ENCODE measurements around the gene AHDC1.

The AHDC1 gene

DNA sequence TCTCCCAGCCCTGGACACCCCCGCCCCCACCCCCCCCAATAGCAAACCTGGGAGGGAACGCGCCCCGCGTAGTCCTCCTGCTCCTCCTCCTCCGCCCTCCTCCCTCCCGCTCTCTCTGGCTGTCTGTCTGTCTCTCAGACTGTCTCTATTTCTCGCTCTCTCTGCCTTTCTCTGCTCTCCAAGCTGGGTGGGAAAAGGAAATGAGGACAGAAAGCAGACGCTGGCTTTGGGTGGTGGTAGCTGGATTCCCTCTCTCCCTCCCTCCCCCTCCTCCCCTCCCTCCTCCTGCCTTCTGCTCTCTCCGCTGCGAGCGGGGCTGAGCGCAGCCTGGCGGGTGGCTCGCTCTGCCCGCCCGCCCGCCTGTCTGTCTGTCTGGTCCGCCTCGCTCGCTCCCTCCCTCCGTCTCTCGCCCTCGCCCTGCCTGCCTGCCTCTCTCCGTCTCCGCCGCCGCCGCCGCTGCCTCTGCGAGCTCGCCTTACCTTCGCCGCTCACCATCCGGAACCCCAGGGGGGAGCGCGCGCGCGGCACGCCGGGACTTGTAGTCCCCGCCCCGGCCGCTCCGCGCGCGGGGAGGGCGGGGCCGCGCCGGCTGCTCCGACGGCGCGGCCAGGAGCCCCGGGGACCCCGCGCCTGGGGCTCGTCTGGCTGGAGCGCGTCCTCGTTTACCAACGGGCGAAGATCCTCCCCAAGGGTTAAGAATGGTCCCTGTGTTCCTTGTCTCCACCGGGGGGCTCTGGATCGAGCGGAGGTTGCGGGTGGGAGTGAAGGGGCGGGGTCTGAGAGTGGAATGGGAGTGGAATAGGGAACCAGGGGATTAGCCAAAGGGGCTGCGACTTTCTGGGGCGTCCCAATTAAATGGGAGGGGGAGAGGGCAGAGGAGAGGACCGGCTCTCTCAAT is at the start of gene AHDC1:
TSS of gene AHDC1 (minus strand) at position 464 of the 898 bp plus-strand sequence. CDS start 52,029 bp downstream, outside the sequence.
- Histone ChIP-seq H3K9me3 (ENCODE audit: insufficient read depth, low read length, severe bottlenecking) (no peaks in the 10 kb centered on the region), H3K79me2 (ENCODE audit: insufficient read depth, low read length) (peaks cover 49% of the 10 kb centered on the region), H3K4me3 (ENCODE audit: low read depth in 1 of 2, low read length in 2 of 2) (peak within 1 kb of the TSS; percentile 68 to 75; a peak in 3 of 4 replicates), H4K20me1 (ENCODE audit: insufficient read depth, low read length) (peaks cover 35% of the 10 kb centered on the region), H3K27ac (ENCODE audit: low read length) (peak within 1 kb of the TSS; percentile 75), H3K9ac (ENCODE audit: low read depth, low read length) (peak within 1 kb of the TSS; percentile 91), H3K4me2 (ENCODE audit: insufficient read depth, low read length) (peak within 1 kb of the TSS; percentile 64), H2AFZ (ENCODE audit: low read depth, low read length) (peak within 1 kb of the TSS; percentile 75), H3K27me3 (ENCODE audit: insufficient read depth, low read length, poor library complexity) (no peaks in the 10 kb centered on the region), H3K4me1 (ENCODE audit: insufficient read depth, low read length) (peaks cover 81% of the 10 kb centered on the region), H3K36me3 (ENCODE audit: insufficient read depth, low read length) (no peaks in the 10 kb centered on the region; the same call in 1 of the 2 replicates)
- TF ChIP-seq, protein P1, sequence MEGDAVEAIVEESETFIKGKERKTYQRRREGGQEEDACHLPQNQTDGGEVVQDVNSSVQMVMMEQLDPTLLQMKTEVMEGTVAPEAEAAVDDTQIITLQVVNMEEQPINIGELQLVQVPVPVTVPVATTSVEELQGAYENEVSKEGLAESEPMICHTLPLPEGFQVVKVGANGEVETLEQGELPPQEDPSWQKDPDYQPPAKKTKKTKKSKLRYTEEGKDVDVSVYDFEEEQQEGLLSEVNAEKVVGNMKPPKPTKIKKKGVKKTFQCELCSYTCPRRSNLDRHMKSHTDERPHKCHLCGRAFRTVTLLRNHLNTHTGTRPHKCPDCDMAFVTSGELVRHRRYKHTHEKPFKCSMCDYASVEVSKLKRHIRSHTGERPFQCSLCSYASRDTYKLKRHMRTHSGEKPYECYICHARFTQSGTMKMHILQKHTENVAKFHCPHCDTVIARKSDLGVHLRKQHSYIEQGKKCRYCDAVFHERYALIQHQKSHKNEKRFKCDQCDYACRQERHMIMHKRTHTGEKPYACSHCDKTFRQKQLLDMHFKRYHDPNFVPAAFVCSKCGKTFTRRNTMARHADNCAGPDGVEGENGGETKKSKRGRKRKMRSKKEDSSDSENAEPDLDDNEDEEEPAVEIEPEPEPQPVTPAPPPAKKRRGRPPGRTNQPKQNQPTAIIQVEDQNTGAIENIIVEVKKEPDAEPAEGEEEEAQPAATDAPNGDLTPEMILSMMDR (IDR thresholded peaks at IDR 0.05; ENCODE audit: borderline replicate concordance, extremely low read depth, low read length, poor library complexity, severe bottlenecking): no peak
- TF ChIP-seq EZH2 (IDR thresholded peaks at IDR 0.05; ENCODE audit: borderline replicate concordance, low read depth, low read length, severe bottlenecking): no peak
- DNase-seq: peak; percentile 92
- peak; percentile 56 for ATAC-seq (ENCODE audit: insufficient read depth, low read depth)

GRCh38 chr1:27652111-27652864 is 48.3 kb upstream of the AHDC1 start:
- peaks cover 22% of the 10 kb centered on the region for H3K4me1 ChIP-seq (ENCODE audit: insufficient read depth, low read length)
- H2AFZ ChIP-seq (ENCODE audit: low read depth, low read length): no peak overlapping the region
- H3K36me3 ChIP-seq (ENCODE audit: insufficient read depth, low read length): no peaks in the 10 kb centered on the region
- H3K9ac ChIP-seq (ENCODE audit: low read depth, low read length): no peak overlapping the region
- no peaks in the 10 kb centered on the region for H3K9me3 ChIP-seq (ENCODE audit: insufficient read depth, low read length, severe bottlenecking)
- no peak overlapping the region for H3K4me2 ChIP-seq (ENCODE audit: insufficient read depth, low read length)
- H4K20me1 ChIP-seq (ENCODE audit: insufficient read depth, low read length): no peaks in the 10 kb centered on the region
- H3K4me3 ChIP-seq (ENCODE audit: low read depth in 1 of 2, low read length in 2 of 2): no peak overlapping the region
- ATAC-seq (ENCODE audit: insufficient read depth, low read depth): no peak
- no peaks in the 10 kb centered on the region for H3K79me2 ChIP-seq (ENCODE audit: insufficient read depth, low read length)
- 0 out of 2 replicates have a peak overlapping the region, but pooled peaks have one; percentile 39 for H3K27ac ChIP-seq (ENCODE audit: low read length)
- TF ChIP-seq, protein P1 (IDR thresholded peaks at IDR 0.05; ENCODE audit: borderline replicate concordance, extremely low read depth, low read length, poor library complexity, severe bottlenecking): no peak
- TF ChIP-seq EZH2 (IDR thresholded peaks at IDR 0.05; ENCODE audit: borderline replicate concordance, low read depth, low read length, severe bottlenecking): no peak
- no peak for DNase-seq
- no peaks in the 10 kb centered on the region for H3K27me3 ChIP-seq (ENCODE audit: insufficient read depth, low read length, poor library complexity)

- no peak overlapping the region for H3K4me2 ChIP-seq (ENCODE audit: insufficient read depth, low read length)
- DNase-seq (no peak), ATAC-seq (ENCODE audit: insufficient read depth, low read depth) (peak; percentile 56; the same call in 2 of the 3 replicates)
- H3K27me3 ChIP-seq (ENCODE audit: insufficient read depth, low read length, poor library complexity): no peaks in the 10 kb centered on the region
- H3K36me3 ChIP-seq (ENCODE audit: insufficient read depth, low read length): no peaks in the 10 kb centered on the region
- no peaks in the 10 kb centered on the region for H3K9me3 ChIP-seq (ENCODE audit: insufficient read depth, low read length, severe bottlenecking)
- H3K27ac ChIP-seq (ENCODE audit: low read length): peak overlapping the region; percentile 38
- H4K20me1 ChIP-seq (ENCODE audit: insufficient read depth, low read length): no peaks in the 10 kb centered on the region
- H3K4me1 ChIP-seq (ENCODE audit: insufficient read depth, low read length): peaks cover 18% of the 10 kb centered on the region
- H2AFZ ChIP-seq (ENCODE audit: low read depth, low read length): no peak overlapping the region
- H3K9ac ChIP-seq (ENCODE audit: low read depth, low read length): no peak overlapping the region
- H3K79me2 ChIP-seq (ENCODE audit: insufficient read depth, low read length): no peaks in the 10 kb centered on the region
- no peak overlapping the region for H3K4me3 ChIP-seq (ENCODE audit: low read depth in 1 of 2, low read length in 2 of 2)
- TF ChIP-seq, protein P1 (IDR thresholded peaks at IDR 0.05; ENCODE audit: borderline replicate concordance, extremely low read depth, low read length, poor library complexity, severe bottlenecking): no peak
- TF ChIP-seq EZH2 (IDR thresholded peaks at IDR 0.05; ENCODE audit: borderline replicate concordance, low read depth, low read length, severe bottlenecking): no peak
These were observed 46.7 kb upstream of the AHDC1 start for GRCh38 chr1:27650539-27651175.
